Fibroblast of villous mesenchyme (primary cell): ENCODE measurements around the gene NMBR. TPM values are rescaled to one million over a fixed set of nuclear protein-coding genes. Genes with fewer than 3 reads are reported as not detected.
"Not testable (repeated sequence)": the region's sequence is repeated elsewhere in the genome, so short reads cannot be mapped to it uniquely, and the experiment has no call there.

Experiments
- DNase-seq: peaks from one replicate; pipeline ENCODE4 v3.0.0-alpha.2; 2010; ENCODE audit warnings: low read depth
- H3K4me3 ChIP-seq: 2 replicates; pipeline ENCODE4 v1.5.1; 2011; ENCODE audit warnings: low read depth, mild to moderate bottlenecking, low read length
- CTCF ChIP-seq: IDR thresholded peaks from 2 replicates; pipeline ENCODE4 v1.5.1; 2012; ENCODE audit warnings: low read depth, mild to moderate bottlenecking, low read length; ENCODE audit not compliant: insufficient read depth
- total RNA-seq: library from RNA; depleted of rRNA; stranded (reverse); fragments of >200 nt; gene quantifications from 2 replicates; pipeline ENCODE4 v1.2.3, GENCODE V29; 2012

Gene NMBR
- total RNA-seq, 1 donor: not detected

DNA sequence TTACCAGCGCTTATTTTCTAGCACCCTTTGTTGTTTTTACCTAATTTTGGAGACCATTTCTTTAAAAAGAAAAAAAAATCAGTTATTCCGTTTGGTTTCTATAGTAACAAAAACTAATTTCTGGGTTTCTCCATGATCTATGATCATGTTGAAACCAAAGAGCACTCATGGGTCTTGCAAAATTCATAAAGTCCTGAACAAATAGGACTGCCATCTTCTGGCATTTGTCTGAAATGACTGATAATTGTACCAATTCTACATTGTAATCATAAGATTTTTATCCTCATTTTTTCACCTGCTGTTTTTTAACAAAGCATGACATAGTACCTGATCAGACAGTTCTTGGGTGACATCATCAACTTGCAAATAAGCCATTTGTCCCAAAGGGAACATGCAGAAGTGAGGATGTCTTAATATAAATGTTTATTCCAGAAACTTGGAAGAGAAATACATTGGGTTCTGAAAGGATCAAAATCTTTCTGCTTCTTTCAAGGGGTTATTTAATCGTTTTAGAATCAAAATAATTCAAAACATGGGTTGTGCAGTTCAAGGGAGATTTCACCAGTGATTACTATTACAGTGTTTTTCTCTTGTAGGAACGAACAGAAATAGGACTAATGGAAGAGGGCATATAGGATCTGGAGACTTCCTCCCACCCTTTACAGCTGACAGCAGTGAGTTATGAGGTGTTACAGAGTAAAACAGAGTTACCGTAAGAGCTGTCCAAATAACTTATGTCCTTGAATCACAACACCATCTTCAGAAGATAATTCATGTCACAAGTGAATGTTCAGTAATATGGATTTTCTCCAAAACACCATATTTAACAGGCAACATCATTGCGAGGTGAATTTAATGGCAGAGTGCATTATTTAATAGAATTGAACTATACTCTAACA, 101.3 kb downstream of the NMBR start:
- peak; percentile 41 for TF ChIP-seq CTCF
- H3K4me3 ChIP-seq: no peak overlapping the region
- peak; percentile 38 for DNase-seq

DNA sequence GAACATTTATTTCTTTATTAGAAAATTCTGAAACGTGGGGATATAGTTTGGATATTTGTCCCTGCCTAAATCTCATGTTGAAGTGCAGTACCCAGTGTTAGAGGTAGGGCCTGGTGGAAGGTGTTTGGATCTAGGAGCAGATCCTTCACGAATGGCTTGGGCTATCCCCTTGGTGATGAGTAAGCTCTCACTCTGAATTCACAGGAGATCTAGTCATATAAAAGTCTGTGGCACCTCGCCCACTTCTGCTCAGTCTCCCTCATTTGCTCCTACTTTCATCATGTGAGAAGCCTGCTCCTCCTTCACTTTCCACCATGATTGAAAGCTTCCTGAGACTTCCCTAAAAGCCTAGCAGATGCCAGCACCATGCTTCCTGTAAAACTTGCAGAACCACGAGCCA, 111.0 kb downstream of the NMBR start:
- H3K4me3 ChIP-seq: no peak overlapping the region
- no peak for TF ChIP-seq CTCF
- no peak for DNase-seq

DNA sequence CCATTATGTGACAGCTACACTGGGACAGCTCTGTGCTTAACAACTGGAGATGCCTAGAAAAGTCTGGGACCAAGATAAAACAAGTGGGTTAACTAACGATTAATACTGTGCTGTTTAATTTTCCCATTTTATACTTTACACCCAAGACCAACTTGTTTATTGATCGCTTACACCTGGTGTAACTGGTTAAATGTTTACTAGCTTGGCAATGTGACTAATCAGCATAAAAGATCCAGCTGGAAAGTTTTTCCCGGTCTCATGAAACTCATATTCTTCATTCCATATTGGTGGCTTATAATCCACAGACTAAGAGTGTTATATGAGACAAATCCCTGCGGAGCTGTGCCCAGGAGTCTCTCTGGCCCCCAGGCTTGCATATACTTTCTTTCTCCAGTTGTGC, 115.9 kb downstream of the NMBR start:
- no peak for DNase-seq
- no peak overlapping the region for H3K4me3 ChIP-seq
- no peak for TF ChIP-seq CTCF

- peak; percentile 55 for DNase-seq
- peak overlapping the region; percentile 57 for H3K4me3 ChIP-seq
- TF ChIP-seq CTCF: no peak
Observed at GRCh38 chr6:142030115-142030619, 116.8 kb downstream of the NMBR start.

GRCh38 chr6:142028527-142028926, 118.4 kb downstream of the NMBR start:
- TF ChIP-seq CTCF: no peak
- DNase-seq: no peak
- no peak overlapping the region for H3K4me3 ChIP-seq

DNA sequence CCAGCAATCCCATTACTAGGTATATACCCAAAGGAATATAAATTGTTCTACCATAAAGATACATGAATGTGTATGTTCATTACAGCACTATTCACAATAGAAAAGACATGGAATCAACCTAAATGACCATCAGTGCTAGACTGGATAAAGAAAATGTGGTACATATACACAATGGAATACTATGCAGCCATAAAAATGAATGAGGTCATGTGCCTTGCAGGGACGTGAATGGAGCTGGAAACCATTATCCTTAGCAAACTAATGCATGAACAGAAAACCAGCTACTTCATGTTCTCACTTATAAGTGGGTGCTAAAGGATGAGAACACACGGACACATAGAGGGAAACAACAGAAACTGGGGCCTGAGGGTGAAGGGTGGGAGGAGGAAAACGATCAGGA, 119.1 kb downstream of the NMBR start:
- not testable (repeated sequence) for H3K4me3 ChIP-seq, DNase-seq

DNA sequence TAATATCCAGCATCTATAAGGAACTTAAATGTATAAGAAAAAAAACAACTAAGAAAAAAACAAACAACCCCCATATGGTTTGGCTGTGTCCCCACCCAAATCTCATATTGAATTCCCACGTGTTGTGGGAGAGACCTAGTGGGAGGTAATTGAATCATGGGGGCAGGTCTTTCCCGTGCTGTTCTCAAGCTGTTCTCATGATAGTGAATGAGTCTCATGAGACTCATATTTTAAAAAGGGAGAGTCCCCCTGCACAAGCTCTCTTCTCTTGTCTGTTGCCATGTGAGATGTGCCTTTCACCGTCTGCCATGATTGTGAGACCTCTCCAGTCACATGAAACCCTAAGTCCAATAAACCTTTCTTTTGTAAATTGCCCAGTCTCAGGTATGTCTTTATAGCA, 119.8 kb downstream of the NMBR start:
- no peak for TF ChIP-seq CTCF
- no peak overlapping the region for H3K4me3 ChIP-seq
- DNase-seq: no peak
